ENCODE results near the gene BRMS1. TPM values are rescaled to one million over a fixed set of nuclear protein-coding genes. Genes with fewer than 3 reads are reported as not detected.

BRMS1 gene
- total and polyA plus RNA-seq, 10 of the 15 experiments (the other 5 are each of a cell fraction or from before 2014, with no cell fraction given): 2.1 to 85.3 (median 48.5) TPM

- TF ChIP-seq ZBTB40 (IDR thresholded peaks at IDR 0.05; ENCODE audit: borderline replicate concordance) (no peak), NFIC (IDR thresholded peaks at IDR 0.05; ENCODE audit: low read depth, low read length) (no peak), MYC (IDR thresholded peaks at IDR 0.05; ENCODE audit: insufficient read depth, insufficient read length, insufficient replicate concordance, low read length, severe bottlenecking) (no peak), CHD2 (IDR thresholded peaks at IDR 0.05; ENCODE audit: borderline replicate concordance, low read depth, low read length) (no peak), USF1 (IDR thresholded peaks at IDR 0.05; ENCODE audit: borderline replicate concordance, extremely low read length, insufficient read depth, low read depth, low read length) (no peak), EED (IDR thresholded peaks at IDR 0.05; ENCODE audit: low read depth) (no peak), HSF1 (IDR thresholded peaks at IDR 0.05; ENCODE audit: low read depth, low read length) (no peak), PRDM15 (CRISPR knock-in tag; IDR thresholded peaks at IDR 0.05) (no peak), SUPT20H (IDR thresholded peaks at IDR 0.05; ENCODE audit: borderline replicate concordance, control insufficient read depth, low read depth, low read length) (no peak), NR2C2 (IDR thresholded peaks at IDR 0.05; ENCODE audit: borderline replicate concordance, control insufficient read depth, insufficient read length, low read depth) (no peak), BRCA1 (IDR thresholded peaks at IDR 0.05; ENCODE audit: low read depth, low read length) (no peak), ELK1 (IDR thresholded peaks at IDR 0.05; ENCODE audit: low read depth, low read length) (no peak)
Measured at GRCh38 chr11:66360406-66361073, 15.6 kb upstream of the BRMS1 start (continued).

Measured in GM12878 (cell line).